Activated CD4-positive, CD25-positive, alpha-beta regulatory T cell treated with anti-CD3 and anti-CD28 coated beads, Interleukin-2, amount 50 U/mL, for 16 hours (primary cell): Measurements from ENCODE around the gene RAPGEF5.

Source experiments
- DNase-seq: peaks from one replicate; pipeline ENCODE4 v3.0.0-alpha.2; 2020; ENCODE audit warnings: low read depth, low spot score

The RAPGEF5 gene

DNA sequence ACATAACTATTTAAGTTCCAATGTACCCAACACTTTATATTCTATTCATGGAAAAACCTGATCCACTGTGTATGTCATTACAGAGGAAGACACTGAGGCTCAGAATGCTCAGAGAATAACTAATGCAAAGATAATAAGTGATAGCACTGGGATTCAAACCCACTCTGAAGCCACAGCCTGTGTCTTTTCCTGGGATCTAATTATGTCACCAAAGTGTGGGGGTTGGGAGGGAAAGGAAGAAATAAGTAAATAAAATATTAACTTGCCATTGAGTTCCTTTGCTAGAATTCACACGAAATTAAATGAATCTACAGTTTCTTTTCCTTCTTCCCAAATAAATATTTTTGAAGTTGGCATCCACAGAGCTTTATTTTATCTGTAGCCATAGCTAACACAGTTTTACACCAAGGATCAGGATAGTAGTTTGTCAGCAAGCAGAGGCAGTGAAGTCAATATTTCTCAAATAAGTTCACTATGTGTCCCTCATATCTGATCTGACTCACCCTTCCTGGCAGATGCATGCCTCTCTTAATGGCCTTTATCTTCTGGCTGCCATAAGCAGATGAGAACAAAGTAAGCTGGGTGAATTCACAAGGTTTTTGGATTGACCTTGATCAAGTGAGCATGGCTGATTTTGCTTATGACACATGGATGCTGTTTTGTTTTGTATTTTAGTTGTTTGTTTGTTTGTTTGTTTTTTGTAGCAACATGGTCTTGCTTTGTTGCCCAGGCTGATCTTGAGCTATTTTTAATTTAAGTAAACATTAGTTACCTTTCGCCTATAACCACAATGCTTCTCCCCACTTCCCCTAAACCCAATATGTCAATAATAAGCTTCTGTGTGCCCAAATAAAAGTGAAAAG is 6.3 kb downstream of the RAPGEF5 start:
- no peak for DNase-seq

DNA sequence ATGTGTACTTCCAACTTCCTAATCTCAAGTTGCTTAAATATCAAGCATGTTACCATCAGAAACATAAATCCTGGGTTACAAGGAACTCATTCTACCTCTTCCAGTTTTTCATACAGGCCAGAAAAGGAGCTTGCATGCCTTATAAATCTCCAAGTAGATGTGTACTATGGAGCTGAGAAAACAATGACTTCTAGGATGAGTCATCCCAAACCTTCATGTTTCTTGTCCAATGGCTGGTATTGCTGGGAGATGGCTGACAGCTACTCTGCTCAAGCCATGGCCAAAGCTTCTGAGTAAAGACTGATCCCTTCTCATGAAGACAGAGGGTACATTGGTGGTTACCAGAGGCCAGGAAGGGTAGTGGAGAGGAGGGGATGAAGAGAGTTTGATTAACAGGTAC is 8.6 kb downstream of the RAPGEF5 start:
- DNase-seq = no peak

DNA sequence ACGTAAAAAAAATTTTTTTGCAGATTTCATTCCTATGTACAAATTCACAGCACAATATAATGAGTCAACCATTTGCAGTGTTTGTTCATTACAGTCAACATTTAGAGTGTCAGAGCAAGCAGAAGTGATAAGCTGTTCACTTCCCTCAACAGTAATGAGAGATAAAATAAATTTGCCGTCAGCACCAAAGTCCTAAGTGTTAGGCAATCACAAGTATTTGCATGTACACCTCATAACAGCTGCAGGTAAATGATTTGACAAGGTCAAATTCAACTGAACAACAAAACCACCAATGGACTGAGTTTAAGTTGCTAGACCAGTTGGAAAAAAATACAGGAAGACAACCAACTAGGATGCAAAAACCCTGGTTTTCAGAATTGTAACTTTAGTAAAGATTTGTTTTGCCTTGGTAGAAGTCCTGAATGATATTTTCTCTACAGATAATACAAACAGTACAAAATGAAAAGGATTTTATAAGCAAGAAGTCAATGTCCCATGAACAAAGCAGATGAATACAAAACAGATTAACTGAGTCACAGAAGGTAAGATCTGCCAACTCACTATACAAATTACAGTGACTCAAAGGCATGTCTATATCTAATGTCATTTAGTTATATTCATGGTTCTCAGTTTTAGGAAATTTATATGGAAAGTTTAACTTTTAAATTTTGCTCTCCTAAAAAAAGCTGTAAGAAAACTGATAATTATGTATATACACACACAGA is 10.4 kb downstream of the RAPGEF5 start:
- no peak for DNase-seq

DNA sequence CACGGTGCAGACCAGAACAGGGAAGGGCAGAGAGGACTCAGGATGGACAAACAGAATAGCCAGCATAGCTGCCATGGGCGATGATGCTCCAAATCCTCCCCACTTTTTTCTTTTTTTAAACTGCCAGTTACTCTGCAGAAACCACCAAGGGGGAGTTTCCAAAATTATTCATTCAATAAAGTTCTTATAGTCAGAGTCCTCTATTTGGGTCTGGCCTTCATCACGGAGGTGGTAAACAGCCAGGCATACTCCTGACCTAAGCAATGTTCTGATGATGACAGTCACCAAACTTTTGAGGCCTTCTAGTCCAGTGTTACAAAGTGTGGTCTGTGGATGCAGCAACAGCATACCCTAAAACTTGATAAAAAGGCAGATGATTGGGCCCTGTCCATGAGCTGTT is 12.3 kb downstream of the RAPGEF5 start:
- no peak for DNase-seq

DNA sequence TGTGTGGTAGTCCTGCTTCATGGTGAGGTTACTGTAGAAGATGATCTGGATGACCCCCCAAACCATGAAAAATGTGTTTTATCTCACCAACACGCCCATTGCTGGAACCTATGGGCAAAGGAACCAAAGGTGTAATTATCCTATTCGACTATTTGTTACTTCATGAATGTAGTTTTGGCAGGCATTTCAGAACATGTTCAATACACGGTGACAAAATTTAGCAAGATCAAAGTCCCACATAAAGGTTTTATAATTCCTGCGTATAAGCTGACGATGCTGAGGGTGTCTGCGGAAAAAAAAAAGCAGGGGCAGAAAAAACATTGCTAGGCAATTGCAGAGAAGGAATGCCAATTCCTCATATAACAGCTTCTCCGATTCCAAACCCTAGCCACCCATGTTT is 13.3 kb downstream of the RAPGEF5 start:
- DNase-seq = no peak

DNA sequence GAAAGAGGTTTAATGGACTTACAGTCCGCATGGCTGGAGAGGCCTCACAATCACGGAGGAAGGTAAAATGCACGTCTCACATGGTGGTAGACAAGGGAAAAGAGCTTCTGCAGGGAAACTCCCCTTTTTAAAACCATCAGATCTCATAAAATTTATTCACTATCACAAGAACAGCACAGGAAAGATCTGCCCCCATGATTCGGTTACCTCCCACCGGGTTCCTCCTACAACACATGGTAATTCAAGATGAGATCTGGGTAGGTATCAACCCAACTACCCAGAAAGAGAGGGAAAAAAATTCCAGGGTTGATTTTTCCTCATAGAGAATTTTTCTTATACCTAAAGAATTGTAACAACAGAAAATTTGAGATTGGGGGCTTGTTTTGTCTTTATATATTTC is 13.9 kb downstream of the RAPGEF5 start:
- DNase-seq = no peak

DNA sequence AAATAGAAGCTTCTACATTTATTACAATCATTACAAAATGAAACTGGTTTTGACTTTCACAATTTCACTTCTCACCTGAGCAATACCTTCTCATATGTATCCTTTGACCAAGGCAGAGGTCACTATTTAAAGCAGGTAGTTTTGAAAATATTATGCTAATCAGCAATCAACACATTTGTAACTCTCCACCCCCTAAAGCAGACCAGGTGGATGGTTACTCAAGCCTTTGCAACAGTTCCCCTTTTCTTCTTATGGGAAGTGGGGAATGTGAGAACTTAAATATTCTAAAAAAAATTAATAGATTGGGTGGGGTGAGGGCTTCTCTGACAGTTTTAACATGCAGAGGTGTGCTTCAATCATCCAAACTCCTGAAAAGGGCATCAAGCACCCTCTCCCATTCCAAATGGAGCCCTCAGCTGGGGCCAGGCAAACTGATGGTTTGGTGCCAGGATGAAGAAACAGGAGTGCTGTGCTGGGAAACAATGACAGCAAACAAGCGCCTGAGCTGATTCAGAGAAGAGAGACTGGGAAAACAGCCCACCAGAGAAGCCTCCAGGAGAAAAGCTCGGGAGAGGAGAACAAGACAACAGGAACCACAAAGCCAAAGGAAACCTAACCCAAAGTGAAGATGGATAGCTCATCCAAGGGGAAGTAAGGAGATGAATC is 17.1 kb downstream of the RAPGEF5 start:
- DNase-seq = no peak

DNA sequence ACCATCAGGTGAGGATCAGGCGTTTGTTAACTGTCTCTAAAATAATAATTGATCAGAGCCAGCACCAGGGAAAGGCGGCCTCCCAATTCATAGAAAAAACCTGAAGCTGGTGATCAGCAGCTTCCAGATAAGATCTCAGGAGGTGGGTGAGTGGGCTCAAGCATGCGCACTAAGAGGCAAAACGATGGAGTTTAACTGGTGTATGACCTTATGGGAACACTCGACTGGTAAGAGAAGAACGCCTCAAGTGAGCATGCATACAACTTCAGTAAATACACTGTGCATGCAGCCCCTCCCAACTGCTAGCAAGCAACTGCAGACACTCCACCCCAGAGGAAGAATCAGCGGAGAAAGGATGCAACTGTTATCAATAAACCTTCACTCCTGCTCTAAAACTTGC is 18.1 kb downstream of the RAPGEF5 start:
- no peak for DNase-seq

DNA sequence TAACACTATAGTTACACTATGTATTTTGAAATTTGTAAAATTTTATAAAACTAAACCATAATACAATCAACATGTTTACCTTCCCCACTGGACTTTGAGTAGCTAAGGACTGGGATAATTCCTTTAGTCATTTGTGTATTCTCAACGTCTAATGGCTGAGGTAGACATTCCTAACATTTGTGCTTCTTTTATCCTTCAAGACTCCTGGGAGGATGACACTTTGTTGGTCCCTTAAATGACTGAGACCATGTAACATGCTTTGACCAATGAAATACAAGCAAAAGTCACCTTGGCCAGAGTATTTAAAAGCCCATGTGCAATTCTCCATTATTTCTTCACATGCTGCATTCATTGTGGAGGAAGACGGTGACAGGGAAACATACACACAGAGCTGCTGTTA is 18.5 kb downstream of the RAPGEF5 start:
- DNase-seq = no peak

DNA sequence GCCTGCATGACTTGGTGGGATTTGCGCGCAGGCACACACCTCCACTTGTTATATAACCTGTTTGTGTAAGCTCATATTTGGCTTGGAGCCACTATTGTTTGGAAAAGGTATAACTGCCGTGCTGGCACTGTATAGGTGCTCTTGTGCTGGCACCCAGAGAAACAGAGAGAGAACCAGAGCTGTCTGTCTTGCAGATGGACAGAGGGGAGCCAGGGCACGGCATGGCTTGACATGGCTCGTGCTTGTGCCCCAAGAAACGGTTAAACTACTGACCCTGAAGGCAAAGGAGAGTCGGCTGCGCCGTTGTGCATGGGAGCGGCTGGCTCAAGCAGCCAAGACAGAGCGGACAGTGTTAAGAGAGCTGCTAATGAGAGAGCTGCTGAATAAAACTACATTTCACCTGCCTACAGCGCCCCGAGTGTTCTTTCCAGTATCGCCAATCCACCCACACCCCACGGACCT is 23.2 kb downstream of the RAPGEF5 start:
- DNase-seq = no peak

DNA sequence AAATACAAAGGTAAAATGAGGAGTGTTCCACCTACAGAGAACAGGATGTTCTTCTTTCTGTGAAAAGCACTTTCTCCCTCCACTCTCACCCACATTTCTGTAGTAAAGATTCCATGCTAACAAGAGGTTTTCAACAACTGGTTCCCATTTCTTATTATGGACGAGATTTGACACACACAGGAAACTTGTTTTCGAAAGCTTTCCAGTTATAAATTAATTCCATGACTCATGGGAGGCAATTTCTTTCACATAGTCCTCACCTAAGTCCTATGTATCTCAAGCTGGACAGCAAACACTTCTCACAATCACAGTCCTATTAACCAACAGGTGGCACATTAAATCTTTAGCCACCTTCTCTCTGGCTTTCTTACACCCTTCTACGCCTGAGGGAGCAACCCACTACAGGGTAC is 24.5 kb downstream of the RAPGEF5 start:
- no peak for DNase-seq

DNA sequence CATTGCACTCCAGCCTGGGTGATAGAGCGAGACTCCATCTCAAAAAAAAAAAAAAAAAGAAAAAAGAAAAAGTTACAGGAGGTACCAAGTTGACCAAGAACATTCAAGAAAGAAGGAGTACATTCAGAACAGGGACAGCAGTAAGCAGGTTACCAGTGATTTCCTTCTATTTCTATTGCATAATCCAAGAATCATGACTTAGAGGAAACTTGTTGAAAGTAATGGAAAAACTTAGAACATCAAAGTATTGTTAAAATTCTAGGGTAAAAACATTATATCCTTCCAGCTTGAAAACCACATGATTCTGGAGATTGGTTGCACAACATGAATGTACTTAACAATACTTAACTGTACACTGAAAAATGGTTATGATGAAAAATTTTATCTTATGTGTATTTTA is 25.2 kb downstream of the RAPGEF5 start:
- DNase-seq = no peak

DNA sequence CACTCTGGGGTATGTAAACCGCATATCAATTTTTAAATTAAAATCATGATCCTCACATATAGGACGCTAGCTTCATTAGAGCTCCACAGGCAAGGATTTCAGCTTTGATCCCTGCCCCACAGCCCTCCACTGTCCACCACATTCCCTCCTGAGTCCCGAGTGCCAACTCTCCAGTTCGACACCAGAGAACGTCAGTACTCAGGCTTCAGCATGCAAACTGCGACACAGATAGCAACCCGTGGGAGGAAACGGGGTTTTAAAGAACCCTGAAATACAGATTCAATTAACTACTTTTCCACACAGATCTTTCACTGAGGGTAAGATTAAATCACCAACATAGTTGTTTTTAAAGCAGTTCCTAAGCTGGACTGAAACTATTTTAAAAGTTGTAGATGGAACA is 26.1 kb downstream of the RAPGEF5 start:
- no peak for DNase-seq

DNA sequence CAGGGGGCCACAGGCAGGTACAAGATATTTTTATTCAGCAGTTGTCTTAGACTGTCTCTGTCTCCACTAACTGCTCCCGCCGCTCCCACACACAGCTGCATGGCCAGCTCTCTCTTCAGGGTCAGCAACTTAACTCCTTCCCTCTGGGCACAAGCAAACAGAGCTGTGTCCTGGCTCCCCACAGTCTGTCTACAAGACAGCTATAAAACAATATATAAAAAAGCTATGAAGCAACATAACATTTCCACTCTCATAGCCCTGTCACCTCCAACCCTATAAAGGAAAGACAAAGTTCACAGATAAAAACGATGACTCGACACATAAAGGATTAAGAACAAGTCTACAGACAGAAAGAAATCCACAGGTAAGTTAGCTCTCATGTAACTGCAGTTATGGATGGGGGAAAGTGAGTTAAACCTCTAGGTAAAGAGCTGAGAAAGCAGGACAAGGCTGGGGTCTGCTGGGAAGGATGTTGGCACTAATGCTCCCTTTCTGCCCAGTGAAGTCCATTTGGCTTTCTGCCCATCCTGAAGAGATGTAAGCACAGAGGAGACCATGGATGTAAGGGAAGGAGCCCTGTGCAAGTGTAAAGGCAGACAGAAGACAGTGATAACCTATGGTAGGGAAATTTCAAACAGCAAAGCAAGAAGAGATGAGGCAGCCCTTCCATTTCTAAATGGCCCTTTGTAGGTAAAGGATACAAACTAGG is 27.0 kb downstream of the RAPGEF5 start:
- no peak for DNase-seq

DNA sequence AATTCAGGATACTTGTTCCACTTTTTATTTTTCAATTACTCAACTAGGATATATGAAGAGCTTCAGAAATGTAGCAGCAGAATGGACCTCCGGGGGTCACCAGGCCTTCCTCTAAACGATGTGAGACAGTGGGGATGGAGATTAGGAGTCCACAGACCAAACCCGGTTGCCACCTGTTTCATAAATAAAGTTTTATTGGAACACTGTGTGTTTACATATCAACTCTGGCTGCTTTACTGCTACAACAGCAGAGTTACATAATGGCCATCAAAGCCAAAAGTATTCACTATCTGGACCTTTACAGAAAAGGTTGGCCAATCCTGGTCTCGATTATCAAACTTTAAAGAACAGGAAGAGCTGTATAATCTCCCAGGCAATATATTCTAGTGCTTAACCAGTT is 30.8 kb downstream of the RAPGEF5 start:
- no peak for DNase-seq

DNA sequence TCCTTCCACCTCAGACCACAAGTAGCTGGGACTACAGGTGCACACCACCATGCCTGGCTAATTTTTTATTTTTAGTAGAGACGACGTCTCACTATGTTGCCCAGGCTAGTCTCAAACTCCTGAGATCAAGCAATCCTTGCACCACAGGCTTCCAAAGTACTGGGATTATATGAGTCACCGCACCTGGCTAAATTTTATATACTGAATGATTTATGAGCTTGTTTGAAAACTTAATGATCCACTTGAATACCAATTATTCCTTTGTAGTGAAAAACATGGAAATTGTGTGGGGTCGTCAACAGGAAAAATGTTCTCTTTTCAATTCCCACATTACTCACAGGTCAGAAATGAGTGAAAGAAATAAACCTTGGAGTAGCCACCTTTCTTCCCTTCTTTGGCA is 31.3 kb downstream of the RAPGEF5 start:
- no peak for DNase-seq

DNA sequence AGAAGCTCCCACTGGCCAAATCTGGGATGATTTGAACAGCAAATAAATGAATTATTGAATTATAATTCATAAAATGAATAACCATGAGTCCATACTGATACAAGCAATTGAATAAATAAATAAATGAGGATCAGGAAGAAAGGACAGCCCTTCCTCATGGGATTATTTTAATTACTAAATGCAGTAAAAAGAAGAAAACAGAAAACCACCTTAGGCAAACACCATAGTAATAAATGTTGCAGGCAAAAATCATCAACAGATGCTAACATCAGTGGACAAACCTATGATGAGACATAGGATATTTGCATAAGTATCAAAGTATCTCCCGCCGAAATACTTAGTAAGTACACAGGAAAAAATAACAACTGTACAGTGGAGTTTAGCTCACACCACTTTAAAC is 33.2 kb downstream of the RAPGEF5 start:
- no peak for DNase-seq

DNA sequence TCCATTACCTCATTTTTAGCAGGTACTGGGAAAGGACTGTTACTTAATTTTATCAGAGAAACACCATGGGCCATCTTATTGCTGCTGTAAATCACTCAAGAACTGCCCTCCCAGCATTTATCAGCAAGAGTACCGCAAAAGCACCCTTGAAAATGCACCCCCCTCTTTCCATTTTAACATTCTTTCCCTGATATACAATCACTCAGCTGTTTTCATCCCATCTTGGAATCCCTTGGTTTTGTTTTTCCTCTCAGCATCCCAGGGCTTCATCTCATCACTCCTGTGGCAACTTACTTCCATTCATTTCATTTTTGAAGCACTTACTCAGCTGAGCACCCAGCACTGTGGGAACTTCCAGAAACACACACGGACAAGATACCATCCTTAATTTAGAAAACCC is 36.5 kb downstream of the RAPGEF5 start:
- no peak for DNase-seq

DNA sequence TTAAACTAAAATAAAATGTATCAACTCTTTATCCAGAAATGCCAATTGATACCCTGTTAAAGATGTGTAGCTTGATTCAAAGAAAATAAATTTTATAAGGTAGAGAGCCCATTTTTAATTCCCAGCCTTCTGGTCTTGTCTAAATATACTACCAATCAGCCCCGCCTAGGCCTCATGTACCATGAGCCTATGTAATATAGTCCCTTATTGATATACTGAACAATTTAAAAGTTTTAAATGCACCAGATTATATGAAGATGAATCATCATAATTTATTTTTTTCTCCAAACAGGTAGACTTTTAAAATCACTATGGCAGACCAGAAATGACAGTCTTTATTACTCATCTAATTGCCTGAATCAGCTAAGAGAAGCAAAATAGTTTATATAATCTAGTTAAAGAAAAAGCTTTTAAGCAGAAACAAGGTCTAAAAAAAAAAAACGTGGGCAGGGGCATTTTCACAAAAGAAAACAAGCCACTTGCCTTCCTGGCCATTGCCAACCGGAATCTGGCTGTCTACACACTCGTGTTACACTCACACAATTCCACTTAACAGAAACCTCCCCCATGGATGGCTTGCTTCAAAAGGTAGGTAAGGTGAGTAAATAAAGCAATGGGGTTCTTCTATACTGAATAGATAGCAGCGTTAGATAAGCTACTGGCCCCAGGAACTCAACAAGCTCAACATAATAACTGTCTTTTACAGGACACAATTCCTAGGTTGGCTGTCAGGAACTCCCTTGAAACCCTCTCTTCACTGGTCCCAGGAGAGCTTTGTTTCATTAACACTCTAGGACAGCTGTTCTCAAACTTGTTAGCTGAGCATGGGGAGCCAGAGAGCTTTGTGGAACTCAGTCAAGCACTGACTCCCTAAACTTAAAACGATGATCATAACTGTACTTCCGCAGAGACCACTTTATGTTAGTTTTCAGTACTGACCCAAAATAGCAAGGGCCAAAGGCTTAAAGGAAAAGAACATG is 37.2 kb downstream of the RAPGEF5 start:
- DNase-seq = no peak

DNA sequence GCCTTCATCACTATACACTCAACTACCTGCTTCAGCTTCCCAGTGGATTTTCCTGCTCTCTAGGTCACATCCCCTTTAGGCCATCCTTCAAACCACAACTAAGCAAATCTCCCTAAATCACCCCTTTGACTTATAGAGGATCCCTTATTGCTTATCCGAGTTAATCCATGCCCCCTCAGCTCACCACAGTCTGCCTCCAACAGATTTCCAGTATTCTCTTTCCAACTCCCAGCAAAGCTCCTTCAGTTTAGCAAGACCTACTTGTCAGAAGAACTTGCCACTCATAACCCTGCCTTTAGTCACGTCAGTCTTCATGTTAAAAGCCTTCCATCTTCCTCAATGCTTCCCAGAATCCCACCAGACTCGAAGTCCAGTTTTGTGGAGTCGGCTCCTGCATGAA is 38.6 kb downstream of the RAPGEF5 start:
- no peak for DNase-seq

DNA sequence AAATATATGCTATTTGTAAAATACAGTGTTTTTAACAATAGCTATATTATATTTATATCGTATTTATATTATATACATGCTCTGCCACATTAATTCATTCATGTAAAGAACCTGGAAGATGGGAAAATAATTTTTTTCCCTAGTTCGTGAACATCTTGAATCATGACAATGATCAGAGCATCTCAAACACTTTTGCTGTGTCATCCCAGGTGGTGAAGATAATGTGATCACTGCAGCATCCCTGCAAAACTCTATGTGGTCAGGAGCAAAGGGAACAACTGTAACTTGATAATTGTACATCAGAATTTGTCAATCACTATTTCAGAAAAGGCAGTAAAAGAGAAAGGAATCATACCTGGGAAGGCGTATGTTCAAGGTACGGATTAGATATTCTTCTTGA is 39.3 kb downstream of the RAPGEF5 start:
- DNase-seq = no peak
